NCI-H1436 (cell line): ENCODE results near the gene HPS6.

Experiments used
- DNase-seq: peaks from one replicate; lab custom pipeline; 2025; lab: John Stamatoyannopoulos, UW

HPS6 gene

GRCh38 chr10:102069071-102069470 lies 3.9 kb downstream of the HPS6 start:
- DNase-seq: no peak

DNA sequence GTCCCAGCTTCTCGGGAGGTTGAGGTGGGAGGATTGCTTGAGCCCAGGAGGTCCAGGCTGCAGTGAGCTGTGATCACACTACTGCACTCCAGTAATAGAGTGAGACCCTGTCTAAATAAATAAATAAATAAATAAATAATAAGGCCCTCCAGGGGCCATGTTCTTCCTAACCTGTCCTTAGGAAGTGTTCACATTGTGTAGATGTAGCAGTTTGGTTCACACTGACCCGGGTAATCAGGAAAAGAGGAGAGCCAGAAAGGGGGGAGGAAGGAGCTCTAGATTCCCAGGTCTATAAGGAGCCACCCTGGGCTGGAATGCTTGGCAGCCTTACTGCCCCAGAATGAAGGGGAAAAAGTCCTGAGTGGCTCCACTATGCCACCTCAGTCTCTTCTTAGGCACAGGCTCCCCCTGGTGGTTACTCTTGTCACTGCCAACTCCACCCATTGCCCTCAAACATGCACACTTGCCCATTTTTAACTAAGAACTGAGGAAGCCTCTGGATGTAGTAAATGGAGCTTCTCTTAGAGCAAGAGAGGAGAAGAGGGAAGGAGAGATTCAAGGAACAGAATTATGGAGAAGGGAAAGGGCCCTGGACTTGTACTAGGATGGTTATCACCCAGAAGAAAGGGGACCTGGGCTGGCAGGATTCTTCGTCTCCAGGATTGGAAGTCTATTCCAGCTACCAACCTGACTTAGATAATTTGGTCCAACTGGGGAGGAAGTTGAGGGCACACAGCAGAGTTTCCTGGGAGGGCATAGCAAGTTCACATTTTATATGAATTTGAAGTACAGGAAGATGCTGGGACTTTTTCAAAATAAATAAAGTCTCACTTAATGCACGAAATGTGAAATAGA lies 7.8 kb downstream of the HPS6 start:
- peak; percentile 69 for DNase-seq

GRCh38 chr10:102083541-102083940 lies 18.4 kb downstream of the HPS6 start:
- DNase-seq: no peak

DNA sequence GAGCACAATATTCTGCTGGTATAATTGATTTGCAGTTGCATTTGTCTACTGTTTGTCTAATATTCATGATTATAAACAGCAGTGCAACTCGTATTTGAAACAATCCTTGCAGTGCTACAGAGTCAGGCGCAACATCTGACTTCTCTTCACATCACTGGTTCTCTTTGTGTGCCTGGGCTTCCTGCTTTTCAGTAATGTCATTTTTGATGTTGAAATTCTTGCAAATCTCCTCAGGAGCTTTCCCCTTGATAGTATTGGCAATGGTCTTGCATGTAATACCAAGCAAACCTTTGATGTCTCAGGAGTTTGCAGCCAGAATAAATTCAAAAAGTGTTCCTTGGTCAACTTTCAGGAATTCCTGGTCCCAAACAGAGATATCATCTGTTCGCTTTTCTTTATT lies 20.2 kb downstream of the HPS6 start:
- no peak for DNase-seq

- no peak for DNase-seq
Observed at GRCh38 chr10:102086196-102086595, 21.0 kb downstream of the HPS6 start.

GRCh38 chr10:102090772-102091171 lies 25.6 kb downstream of the HPS6 start:
- no peak for DNase-seq

DNA sequence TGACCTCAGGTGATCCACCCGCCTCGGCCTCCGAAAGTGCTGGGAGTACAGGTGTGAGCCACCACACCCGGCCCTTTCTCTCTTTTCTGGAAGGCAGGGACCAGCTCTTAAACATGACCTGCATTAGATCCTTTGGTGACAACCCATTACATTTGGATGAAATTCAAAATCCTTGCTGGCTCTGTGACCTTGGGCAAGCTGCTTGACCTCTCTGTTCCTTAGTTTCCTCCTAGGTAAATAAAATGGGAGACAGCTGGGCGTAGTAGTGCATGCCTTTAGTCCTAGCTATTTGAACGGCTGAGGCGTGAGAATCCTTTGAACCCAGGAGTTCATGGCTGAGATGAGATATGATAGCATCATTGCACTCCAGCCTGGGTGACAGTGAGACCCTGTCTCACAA lies 31.3 kb downstream of the HPS6 start:
- no peak for DNase-seq

GRCh38 chr10:102101152-102101551 lies 36.0 kb downstream of the HPS6 start:
- no peak for DNase-seq

- no peak for DNase-seq
Observed at GRCh38 chr10:102102421-102102820, 37.3 kb downstream of the HPS6 start.

DNA sequence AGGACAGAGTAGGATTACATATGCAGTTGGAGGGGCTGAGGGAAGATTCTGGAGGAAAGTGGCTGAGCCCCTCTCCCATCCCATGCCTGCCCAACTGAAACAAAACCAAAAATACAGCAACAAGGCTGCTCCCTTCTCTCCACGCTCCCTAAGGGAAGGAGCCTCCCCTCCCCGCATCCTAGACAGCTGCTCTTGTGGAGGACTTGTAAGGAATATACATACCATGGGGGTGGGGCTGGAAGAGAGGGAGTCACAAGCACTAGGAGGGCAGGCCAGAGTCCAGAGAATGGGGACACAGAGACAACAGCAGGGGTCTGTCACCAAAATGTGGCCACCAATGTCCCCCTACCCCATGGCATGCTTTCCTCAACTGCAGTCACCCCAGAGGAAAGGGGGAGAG lies 41.8 kb downstream of the HPS6 start:
- DNase-seq: no peak

DNA sequence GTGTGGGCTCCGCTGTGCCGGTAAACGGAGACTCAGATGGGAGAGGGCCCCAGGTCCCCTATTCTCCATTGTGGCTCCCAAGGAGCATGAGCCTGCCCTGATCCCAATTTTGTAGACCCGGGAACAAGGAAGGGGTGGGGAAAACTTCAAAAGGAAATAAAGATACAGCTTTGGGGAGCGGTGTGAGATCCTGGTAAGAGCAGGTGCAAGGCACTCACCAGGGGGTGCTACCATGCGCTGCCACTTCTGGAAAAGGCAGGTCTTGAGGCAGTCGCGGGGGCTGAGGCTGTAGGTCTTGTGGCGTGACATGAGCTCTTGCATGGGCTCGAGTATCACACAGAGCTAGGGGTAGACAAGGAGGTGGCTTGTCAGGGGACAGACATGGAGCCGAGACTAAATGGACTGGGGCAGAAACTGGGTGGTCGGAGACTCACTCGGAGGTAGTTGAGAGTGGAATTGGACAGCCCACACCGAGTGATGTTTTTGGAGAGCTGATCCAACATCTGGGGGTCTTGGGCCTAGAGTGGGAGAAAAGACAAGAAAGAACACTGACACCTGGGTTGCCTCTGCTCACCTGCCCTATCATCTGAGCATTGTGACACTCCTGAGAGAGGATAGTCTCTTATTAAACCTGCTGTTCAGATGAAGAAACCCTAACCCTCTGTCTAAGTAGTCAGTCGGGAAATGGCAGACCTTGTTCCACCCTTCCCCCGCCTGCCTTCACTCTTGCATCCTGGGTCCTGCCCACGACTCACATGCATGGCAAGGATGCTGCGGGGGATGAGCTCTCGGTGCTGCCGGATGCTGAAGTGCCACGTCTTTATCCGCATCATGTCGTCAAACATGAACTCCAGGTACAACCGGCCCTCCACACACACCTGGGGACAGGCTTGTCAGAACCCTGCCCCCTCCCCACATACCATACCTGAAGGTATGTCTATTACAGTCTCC lies 44.3 kb downstream of the HPS6 start:
- DNase-seq: no peak

- no peak for DNase-seq
Observed at GRCh38 chr10:102111276-102111675, 46.1 kb downstream of the HPS6 start.

DNA sequence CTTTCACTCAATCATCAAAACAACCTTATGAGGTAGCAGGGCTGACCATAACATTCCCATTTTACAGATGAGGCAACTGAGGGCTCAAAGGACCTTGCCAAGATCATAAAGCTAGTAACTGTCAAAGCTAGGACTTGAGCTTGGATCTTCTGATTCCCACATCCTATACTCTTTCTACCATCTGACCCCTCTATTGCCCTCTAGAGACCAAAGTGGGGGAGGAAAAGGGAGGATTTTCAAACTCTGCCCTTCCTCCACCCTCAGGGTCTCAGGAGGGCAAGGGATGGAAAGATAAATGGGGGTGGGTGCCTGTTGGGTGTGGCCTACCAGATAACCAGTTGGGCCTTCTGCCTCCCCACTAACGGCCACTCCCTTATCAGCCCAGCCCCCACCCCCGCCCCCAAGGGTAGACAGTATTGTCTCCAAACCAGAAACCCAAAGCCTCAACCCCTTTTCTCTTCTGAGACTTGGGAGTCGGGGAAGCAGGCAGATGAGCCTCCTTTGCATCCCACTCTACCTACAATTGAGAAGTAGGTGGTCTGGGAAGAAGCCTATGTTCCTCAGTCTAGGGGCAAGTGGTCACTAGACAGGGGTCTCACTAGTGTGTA lies 47.2 kb downstream of the HPS6 start:
- DNase-seq: no peak

DNA sequence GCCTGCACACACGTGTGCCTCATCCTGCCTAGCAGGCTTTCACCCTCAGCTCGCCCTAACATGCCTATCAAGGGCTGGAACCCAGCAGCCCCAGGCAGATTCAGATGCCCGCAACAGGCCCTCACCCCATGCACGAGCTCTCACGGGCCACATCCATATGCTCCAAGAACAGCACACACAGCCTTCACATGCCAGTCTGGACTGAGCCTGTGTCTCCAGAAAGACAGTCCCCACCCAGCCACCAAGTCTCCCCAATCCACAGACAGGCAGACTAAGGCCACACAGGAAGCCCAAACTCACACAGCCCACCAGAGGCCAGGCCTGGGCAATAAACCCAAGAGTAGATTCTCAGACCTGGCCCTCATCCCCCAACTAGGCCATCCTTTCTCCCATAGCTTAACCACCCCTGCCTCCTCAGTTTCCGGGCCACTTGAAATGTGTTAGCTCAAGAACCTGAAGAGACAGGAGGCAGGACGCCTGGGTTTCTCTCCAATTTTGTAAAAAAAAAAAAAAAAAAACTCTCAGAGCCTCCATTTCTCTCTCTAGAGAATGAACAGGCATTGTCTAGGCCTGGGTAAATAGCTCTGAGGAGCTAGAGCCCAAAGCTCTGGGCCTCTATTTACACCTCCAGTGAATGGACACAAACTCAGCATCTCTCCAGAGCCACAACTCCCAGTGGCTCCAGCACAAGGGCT lies 48.3 kb downstream of the HPS6 start:
- DNase-seq: no peak

- no peak for DNase-seq
Observed at GRCh38 chr10:102113956-102114857, 49.1 kb downstream of the HPS6 start.

DNA sequence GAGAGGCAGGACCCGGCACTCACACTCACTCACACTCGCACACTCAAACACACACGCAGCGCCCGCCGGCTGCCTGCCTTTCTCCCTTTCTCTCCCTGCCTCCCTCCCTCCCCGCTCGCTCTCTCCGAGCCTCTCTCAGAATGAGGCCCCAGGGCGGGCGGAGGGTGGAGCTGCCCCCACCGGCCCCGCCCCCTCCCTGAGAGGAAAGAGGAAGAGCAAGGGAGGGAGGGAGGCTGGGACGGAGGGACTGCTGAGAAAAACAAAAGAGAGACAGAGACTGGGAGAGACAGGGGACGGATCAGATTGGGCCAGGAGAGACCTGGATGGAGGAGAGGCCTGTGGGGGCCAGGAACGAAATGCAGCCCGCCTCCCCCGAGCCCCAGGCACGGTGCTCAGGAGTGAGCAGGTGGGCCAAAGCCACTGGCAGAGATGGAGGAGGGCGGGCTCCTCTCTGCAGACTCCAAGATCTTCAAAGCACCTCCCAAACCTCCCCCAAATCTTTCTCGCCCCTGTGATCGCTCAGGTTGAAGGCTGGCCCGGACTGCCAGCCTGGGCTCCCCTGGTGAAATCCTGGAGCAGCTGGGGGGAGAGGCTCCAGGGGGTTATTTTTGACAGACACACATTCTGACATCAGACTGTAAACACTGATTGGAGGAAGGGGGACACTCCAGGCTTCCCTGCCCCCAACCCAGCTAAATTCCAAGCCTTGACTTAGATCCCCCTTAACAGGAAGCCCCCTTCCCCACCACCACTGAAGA lies 49.9 kb downstream of the HPS6 start:
- peak; percentile 88 for DNase-seq

DNA sequence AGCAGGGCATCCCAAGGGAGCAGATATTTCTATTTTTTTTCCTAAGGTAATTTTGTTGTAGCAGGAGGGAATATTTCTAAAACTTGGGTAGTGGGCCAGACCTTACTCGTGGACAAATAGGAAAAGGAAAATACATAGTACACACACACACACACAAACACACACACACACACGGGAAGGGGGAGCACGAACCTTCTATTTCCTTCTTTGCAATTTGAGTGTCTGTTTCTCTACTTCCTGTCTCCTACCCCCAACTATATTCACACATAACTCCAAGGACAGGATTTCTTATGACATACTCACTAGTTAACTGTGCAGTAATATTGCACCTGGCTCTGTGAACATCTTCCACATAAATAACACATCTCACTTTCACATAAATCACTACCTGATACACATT lies 50.6 kb downstream of the HPS6 start:
- no peak for DNase-seq

GRCh38 chr10:102116656-102117055 lies 51.5 kb downstream of the HPS6 start:
- no peak for DNase-seq
